GM21529 (cell line): ENCODE results near the gene CD63.

ENCODE experiments used
- ATAC-seq: cut with Tn5 transposase; IDR thresholded peaks from one replicate; pipeline ENCODE4 v1.9.1; 2021; ENCODE audit not compliant: unreplicated experiment

CD63 gene

DNA sequence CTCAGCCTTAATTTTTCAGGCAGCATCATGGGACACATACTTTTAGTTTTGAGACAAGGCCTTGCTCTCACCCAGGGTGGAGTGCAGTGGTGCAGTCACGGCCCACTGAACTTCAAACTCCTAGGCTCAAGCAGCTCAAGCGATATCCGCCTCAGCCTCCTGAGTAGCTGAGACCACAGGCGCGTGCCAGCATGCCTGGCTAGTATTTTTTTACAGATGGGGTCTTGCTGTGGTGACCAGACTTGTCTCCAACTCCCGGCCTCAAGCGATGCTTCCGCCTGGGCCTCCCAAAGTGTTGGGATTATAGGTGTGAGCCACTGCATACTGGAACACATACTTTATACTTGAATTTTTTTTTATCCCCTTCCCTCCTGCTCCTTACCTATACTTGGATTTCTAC lies 5.9 kb downstream of the CD63 start:
- ATAC-seq: no peak

DNA sequence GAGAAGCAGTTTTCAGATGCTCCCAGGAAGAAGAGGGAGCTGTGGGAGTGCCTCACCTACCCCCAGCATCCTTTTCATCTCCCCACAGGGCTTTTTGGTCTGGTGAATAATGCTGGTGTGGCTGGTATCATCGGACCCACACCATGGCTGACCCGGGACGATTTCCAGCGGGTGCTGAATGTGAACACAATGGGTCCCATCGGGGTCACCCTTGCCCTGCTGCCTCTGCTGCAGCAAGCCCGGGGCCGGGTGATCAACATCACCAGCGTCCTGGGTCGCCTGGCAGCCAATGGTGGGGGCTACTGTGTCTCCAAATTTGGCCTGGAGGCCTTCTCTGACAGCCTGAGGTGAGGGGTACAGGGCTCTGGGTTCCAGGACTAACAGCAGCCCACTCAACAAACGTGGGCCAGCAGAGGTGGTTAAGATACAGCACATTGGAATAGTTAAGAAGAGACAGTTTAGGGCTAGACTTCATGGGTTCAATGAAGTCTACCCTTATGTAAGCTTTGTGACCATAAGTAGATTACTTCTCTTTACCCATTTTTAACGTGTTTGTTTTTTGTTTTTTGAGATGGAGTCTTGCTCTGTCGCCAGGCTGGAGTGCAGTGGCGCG lies 7.1 kb downstream of the CD63 start:
- no peak for ATAC-seq

DNA sequence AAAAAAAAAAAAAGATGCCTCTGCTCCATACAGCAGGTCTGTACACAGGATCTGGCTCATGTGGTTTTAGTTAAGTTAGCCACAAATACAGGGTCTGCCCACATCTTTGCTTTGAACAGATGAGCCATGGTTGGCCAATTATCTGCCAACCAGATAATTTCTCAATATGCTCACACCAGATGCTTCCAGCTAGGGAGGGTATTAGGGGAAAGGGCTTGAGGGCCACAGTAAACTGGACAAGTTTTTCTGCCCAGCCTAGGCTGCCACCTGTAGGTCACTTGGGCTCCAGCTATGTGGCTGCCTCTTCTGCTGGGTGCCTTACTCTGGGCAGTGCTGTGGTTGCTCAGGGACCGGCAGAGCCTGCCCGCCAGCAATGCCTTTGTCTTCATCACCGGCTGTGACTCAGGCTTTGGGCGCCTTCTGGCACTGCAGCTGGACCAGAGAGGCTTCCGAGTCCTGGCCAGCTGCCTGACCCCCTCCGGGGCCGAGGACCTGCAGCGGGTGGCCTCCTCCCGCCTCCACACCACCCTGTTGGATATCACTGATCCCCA lies 7.8 kb downstream of the CD63 start:
- ATAC-seq: no peak

DNA sequence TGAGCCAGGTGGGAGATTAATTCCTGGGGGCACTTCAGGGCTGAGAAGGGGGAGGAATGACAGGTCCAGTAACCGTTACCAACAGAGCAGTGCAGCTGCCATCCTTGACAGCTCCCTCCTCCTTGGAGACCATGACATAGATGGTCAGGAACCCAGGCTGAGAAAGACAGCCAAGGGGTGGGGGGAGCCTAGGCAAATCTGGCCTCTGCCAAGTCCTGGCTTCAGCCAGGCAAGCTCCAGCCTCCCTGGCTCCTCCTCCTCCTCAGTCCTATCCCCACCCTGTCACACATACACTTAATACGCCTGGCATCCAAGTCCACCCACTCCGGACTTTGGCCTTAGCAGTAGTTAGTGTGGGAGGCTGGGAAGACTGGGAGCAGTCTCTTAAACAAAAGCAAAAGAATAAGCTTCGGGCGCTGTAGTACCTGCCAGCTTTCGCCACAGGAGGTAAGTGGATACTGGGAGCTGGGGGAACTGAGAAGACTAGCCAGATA lies 8.7 kb downstream of the CD63 start, which contains the start of gene RDH5:
Gene RDH5, plus strand, starts transcription at position 323 of the 494 bp plus-strand sequence. CDS start 792 bp downstream, outside the sequence.
- no peak for ATAC-seq

DNA sequence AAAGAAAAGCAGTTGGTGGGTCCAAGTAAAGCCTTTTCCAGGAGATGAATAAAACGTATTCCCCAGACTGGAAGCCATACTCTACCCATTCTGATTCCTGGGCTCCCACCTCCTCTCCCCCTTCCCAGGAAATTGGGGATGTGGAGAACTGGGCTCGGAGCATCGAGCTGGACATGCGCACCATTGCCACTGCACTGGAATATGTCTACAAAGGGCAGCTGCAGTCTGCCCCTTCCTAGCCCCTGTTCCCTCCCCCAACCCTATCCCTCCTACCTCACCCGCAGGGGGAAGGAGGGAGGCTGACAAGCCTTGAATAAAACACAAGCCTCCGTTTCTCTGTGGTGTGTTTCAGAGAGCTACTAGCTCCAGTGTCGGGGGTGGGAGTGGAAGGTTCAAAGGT lies 9.4 kb downstream of the CD63 start:
- no peak for ATAC-seq

DNA sequence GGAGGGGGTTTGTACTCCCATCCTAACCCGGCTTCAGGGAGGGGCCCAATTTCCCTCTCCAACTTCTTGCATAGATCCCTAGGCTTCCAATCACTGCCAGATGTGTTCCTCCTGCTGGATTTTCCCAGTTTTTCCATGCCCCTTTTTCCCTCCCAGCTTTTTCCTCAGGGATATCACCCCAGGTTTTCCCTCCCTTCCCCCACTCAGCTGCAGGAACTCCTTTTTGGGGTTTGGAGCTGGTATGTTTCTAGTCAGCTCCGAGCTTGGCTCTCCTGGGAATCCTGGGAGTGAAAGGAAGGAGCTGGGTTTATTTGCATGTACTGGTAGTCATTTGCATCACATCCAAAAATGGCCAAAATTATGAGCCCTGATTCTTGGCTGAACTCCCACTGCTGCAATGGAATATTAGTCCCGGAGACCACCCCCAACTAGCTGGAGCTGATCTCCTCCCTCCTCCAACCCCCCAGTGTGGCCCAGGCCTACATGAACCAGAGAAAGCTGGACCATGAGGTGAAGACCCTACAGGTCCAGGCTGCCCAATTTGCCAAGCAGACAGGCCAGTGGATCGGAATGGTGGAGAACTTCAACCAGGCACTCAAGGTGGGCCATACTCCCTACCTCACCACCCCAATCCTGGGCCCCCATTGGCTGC lies 10.1 kb downstream of the CD63 start:
- no peak for ATAC-seq

DNA sequence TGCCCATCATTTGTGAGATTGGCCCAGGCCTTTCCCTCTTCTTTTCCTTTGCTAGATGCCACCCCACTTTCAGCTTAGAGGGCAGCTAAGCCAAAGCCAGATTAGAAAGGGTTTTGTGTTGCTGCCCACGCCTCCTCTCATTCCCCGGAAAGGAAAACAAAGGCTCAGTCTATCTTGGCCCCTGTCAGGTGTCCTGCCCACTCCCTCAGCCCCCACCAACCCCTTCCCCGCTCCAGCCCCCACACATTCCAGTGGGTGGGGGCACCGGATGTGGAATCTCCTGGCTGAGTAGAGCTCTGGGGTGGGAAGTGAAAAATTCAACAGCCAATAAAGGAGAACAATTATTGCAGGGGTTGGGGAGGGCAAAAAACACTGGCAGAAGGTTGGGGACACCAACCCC lies 10.8 kb downstream of the CD63 start:
- no peak for ATAC-seq

DNA sequence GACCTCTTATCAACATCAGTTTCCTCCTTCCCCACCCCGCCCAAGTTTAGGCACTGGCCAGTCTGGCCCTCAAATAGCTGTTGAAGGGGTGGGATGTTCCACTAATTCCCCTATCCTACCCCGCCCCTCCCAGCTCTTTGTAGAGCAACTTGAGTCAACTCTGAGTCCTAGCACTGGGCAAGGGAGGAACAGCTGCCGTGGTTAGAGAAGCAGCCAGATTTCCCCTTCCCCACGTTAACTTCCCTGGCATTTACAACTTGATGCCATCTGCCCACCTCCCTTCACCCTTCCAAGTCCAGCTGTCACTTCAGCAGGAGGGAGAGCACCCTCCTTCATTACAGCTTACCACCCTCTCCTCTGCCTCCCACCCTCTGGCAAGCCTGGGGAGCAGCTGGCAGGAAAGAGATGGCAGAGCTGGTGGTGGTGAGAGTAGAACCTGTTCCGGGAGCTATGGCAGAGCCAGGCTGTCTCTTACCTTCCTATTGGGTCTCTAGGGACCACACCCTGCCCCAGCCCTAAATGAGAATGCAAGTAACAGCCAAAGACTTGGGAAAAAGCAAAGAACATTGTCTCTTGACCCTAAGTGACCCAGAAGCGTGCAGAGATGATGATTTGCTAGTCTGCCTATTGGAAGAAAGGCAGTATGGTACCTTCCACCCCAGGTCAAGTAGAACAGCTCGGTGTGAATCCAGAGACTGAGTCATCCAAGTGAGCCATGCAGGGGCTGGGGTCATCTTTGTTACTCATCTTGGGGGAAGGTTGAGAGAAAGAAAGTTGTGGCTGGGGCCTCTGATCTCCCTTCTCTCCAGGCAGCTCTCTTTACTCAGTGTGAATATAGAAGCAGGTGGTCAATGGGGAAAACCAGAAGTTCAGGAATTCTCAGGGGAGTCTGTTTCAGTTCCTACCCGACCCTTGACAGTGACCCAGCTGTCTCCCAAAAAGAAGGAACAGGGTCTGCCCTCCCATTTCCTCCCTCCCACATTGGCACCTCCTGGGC lies 11.5 kb downstream of the CD63 start:
- ATAC-seq: no peak

DNA sequence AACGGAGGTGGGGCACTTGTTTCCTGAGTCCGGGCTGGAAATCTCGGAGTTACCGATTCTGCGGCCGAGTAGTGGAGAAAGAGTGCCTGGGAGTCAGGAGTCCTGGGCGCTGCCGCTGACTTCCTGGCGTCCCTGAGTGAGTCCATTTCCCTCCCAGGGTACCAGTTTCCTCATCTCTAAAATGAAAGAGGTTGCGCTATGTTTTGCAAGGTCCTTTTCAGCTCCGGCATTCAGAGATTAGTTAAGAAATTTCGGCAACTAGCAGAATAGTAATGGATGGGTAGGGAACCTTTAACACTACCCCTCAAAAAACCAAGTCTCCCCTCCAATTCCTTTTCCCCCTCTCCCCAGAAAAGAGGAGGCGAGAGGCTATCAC lies 12.2 kb downstream of the CD63 start:
- no peak for ATAC-seq

DNA sequence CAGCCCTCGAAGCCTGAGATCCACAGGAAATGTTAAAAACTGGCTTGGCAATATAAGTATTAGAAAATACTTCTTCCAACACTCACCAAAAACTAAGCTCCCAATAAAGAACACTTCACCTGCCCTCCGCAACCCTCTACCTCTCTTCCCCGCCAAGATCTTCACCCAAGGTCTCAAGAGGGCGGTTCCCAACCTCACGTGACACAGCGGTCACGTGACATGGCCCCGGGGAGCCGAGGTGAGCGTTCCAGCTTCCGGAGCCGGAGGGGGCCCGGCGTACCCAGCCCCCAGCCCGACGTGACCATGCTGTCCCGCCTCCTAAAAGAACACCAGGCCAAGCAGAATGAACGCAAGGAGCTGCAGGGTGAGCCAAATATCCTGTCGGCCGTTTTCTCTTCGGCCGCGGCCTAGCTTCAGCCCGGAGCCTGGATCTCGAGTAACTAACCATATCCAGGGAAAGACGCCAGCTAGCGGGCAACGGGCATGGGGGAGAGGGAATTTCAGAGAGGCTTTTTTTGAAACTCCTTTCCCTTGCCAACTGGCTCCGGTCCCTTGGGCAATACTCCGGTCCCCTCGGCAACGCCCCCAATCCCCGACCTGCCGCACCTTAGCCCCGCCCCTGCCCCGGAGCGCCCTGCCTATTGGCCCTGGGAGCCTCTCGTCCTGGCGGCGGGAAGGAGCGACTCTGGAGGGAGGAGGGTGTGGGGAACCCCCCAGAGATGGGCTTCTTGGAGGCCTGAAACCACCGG lies 12.8 kb downstream of the CD63 start, which contains the start of gene BLOC1S1:
Gene BLOC1S1, plus strand, starts transcription at position 214 of the 749 bp plus-strand sequence. Its CDS starts 6 bp downstream, at position 220.
- ATAC-seq: peak; percentile 92

DNA sequence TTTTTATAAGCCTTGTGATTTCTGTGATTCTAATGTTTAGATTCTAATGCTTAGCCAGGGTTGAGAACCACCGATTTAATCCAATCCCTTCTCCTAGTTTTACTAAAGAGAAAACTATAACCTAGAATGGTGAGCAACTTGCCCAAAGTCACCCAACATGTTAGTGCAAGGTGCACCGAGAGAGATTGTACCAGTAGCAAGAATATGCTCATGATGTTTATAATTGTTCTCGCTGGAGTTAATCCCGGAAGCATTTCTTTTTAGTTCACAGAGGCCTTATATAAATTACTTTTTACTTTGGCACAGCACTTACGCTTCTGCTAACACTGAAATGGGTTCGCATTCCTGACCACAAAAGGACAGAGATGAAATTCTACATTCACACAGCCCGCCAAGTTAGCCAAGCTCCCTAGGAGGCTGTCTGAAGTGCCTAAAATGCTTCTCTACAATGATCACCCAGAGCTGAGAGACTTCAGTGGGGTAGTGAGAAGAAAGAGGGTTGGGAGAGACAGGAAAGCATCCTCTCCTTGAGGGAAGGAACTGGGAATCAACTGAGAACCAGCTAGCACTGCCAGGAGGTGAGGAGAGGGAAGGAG lies 13.5 kb downstream of the CD63 start:
- ATAC-seq: no peak

DNA sequence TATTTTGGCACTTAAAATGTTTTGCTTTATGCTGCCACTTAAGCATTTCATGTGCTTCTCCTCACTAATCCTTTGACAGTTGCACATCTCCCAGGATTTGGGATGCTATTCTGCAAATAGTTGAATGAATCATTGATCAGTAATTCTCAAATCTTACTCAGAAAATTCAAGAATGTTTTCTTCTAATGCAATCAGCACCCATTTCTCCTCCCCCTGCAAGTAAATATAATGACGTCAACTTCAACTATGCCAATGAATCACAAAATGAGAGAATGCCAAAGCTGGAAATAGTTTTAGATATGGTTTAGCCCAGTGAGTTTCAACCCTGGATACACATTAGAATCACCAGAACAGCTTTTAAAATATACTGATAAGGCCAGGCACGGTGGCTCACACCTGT lies 15.1 kb downstream of the CD63 start:
- ATAC-seq: no peak

DNA sequence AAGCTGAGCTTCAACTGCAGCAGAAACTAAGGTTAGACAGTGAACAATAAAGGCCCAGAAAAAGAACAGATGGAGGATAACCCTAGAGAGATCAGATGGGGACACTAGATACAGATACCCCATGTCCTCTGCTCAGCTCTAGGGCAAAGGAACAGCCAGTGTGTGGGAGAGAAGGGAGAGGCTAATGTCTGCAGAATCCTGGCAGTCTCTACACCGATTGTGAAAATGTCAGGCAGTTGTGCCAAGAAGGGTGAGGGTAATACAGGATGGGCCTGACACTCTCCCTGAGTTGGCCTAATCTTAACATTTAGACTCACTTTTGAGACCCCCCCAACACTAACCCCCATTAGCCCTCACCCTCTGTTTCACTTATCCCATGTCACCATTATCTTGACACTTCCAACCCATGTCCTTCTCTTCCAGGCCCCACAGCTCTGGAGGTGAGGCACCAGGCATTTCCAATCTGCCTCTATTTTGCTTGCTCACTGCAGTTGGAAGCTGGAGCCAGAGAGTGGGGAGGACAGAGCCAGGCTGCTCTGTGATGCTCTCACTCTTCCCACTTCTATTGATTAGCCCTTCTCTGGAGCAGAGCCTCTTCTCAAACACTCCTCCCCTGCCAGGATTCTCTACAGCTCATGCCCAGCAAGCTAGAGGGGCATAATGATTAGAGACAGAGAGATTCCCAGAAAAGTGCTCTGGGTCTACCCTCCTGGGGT lies 16.0 kb downstream of the CD63 start:
- no peak for ATAC-seq

DNA sequence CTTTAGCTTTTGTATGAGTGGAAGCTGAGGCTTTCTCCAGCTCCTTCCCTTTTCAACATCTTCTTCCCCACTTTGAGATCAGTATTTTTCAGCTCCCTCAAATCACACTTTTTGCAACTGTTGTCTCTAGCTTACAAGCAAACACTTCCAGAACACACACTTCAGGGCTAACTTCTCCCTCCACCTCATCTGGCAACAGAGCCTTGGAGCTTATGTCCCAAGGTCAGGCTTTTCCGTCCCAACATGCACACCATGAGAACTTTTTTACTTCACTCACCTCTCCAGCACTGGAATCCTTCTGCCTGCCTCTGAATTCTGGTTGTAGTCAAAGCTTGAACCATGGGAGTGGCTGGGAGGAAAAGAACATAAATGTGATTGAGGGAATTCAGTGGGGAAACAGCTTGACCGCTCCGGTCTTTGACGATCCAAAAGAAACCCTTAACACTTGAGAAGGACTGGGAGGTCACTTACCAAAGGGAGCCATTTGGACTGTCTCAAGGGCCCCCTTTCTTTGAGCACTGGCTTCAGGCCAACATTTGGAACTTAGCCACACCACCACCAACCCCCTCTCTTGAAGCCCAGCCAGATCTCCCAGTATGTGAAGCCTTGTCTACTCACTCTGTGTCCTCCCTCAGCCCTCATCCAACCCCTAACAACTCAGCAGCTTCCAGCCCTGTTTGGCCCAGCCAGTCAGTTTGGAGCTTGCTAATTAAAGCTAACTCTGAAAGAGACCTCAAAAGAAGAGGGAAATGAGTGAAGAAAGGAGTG lies 16.8 kb downstream of the CD63 start:
- no peak for ATAC-seq

DNA sequence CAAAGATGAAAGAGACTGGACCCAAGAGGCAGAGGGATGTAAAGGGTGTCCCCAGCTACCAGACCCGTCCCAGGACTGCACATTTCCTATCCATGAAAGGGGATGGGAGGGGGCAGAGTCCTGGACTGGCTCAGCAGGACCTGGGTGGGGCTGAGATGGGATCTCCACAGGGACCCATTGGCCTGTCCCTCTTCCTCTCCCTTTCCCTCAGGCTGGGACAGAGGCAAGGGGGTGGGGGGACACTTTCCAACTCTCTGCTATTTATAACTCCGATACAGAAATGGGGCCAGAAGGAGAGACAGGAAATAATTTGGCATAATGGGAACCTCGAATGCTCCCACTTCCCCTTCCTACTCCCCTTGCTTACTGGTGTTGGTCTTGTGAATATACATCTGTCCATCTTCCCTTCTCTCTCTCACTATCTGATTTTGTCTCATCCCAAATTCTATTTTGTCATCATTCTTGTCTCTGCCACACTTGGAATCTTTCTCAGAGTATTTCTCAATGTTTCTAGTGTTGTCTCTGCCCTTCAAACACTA lies 20.0 kb downstream of the CD63 start:
- ATAC-seq: no peak

DNA sequence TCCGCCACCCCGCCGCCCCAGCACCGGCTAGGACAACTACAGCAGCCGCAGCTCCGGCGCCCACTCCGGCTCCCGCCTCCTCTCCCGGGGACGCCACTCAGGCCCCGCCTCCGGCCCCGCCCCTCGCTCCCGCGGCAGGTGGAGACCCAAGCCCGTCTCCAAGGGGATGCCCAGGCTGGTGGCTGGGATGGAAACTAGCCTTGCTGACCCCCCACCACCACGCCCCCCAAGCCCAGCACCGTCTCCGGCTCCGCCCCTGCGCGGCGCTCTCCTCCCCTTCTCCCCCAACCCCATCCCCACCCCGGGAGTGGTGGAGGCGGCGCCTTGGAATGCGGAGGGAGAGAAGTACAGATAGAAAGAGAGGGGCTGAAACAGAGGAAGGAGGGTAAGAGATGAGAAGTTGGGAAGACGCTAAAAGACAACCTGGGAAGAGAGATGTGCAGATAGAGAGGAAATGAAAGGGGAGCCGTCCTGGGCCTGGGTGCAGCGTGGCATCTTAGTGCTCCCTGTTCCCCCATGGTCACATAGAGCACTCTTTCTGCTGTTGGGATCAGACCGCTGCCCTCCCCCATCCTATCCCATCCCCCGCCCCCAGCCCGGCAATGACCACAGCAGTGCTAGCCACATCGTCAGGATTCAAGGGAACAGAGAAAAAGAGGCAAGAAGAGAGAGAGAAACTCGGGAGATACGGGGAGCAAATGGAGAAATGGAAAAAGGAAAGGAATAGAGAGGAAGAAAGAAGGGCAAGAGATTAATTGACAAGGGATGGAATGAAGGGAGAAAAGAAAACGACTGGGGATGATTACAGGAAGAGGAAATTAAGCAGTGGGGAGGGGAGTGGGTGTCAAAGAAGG lies 20.7 kb downstream of the CD63 start, which contains the start of gene ITGA7:
Gene ITGA7, minus strand, starts transcription at position 64 of the 854 bp plus-strand sequence. CDS start 222 bp downstream, outside the sequence.
- ATAC-seq: peak; percentile 67

DNA sequence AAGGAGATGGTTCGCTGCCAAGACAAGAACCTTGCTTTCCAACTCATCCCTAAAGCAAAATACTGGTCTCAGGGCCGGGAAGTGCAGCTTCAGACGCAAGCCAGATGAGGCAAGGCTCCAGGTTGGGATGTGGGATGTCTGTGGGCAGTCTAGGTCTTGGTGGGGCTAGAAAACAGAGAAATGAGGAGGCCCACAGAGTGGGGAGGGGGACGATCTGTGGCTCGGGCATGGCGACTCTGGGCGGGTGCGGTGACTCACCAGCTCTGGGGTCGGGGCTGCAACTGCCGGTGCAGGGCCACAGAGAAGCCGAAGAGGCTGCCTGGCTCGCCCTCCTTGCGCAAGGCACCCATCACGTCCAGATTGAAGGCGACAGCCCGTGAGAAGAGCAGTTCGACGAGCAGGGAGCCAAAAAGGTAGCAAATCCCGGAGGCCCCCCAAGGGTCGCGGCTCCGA lies 21.6 kb downstream of the CD63 start:
- no peak for ATAC-seq
